Stomach (tissue), 4 donors: ENCODE data around the gene ARID1B.

Source experiments
- CTCF ChIP-seq, 7 experiments: fragments of 450-650 bp in 4 of 7; fragments of 200-600 bp in 3 of 7; sonication (generic) in 3 of 7; IDR thresholded peaks; one replicate each; pipeline ENCODE4 v1.5.1; 2016 to 2019; ENCODE audit warnings: antibody characterized with exemption in 7 of 7, control low read depth in 2 of 7, mild to moderate bottlenecking in 1 of 7
- POLR2AphosphoS5 ChIP-seq, 3 donors: sonication (generic); formaldehyde crosslinking; IDR thresholded peaks; one replicate each; pipeline ENCODE4 v1.6.1; 2016; ENCODE audit warnings: antibody characterized with exemption in 3 of 3

GRCh38 chr6:156904176-156904967, 127.2 kb downstream of the ARID1B start:
- TF ChIP-seq CTCF (IDR thresholded peaks at IDR 0.05) (no peak), POLR2AphosphoS5 (IDR thresholded peaks at IDR 0.05) (no peak)
